Glomerular visceral epithelial cell (primary cell): ENCODE measurements around the gene TMEM174.

Experiments
- DNase-seq: peaks from one replicate; pipeline ENCODE4 v3.0.0-alpha.2; 2016; ENCODE audit errors: extremely low spot score

TMEM174 gene

DNA sequence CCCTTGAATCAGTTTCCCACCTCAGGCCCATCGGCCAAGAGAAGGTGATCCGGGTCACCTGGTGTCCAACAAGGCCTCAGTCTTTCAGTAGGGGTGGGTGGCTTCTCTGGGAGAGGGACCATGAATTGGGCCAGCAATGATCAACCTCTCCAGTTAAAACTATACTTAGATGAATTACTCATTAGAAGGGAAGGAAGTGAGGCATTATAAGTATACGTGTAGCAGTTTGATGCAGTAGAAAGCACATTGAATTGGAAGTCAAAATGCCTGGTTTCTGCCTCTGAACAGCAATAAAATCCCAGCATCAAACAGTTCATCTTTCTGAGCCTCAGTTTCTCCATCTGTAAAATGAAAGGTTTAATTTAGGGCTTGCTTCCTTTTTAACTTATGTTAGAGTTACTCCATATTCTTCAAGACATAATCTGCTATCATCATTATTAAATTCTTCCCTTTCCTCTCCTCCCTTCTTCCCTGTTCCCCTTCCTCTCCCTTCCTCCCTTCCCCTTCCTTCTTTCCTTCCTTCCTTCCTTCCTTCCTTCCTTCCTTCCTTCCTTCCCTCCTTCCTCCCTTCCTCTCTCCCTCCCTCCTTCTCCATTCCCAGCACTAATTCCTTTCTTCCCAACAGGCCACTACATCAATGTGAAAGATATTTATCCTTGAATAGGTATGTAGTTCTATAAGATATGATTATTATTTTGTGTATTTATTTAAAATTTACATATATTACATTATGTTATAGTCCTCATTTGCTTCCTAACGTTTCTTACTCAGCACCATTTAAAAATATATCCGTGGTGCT, 18.6 kb upstream of the TMEM174 start:
- no peak for DNase-seq

DNA sequence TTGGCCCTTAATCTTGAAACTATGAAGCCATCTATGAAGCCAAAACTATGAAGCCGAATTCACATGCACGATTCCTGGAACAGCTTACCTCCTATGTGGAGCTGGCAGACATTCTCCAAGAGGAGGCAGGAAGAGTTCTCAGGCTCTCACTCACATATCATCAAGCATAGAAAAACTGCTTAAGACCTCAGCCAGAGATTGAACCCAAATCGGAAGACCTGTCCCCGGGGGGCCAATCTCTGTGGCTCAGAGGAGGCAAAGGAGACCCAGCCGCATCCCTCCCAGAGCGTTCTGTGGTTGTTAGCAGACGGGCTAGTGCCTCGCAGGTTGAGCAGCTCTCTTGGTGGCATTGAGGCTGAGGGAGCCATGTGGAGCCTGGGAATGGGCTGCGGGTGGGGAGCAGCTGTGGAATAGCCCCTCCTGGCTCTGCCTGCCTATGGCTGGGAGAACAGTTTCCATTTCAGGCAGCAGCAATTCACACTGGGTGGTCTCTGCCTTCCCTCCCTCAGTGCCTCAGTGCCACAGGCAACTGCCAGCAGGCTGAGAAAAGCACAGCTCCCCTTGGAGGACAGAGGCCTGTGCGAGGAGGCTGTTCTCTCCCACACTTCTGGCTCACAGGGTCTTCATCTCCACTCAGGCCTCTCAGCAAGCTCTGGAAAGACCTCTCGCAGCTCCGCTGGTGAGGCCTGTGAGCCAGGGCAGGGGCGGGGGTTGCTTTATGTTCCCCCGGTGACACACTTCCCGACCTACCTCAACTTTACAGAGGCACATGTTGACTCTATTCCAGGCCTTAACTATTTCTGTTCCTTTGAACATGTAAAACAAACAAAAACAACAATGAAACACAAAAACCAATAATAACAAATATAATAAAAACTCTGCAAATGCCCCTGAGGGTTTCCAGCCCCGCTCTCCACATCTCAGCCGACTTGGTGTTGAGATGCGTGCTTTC, 17.4 kb upstream of the TMEM174 start:
- no peak for DNase-seq

DNA sequence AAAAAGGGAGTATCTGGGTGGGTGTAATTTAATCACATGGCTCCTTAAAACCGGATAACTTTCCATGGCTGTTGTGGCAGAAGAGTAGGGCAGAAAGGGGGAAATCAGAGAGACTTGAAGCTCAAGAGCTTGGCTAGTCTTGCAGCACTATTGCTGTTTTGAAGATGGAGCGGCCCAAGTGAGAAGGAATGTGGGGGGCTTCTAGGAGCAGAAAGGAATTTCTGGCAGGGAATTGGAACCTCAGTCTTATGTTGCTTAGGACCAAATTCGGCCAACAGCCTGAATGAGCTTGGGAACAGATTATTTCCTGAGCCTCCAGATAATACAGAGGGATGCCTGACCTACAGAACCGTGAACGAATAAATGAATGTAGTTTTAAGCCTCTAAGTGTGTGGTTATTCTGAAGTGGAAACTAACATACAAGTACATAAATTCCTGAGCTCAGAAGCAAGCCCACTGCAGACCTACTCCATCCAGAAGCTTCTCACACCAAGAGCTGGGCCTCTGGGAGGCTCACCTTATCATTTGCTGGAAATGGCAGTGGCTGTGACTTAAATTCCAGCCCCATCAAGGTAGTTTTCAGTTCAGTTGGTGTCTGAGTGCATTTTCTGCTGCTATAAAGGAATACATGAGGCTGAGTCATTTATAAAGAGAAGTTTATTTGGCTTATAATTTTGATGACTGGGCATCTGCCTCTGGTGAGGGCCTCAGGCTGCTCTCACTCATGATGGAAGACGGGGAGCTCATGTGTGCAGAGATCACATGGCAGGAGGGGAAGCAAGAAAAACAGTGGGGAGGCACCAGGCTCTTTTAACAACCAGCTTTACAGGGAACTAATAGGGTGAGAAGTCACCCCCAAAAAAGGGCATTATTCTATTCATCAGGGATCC, 15.3 kb upstream of the TMEM174 start:
- no peak for DNase-seq

DNA sequence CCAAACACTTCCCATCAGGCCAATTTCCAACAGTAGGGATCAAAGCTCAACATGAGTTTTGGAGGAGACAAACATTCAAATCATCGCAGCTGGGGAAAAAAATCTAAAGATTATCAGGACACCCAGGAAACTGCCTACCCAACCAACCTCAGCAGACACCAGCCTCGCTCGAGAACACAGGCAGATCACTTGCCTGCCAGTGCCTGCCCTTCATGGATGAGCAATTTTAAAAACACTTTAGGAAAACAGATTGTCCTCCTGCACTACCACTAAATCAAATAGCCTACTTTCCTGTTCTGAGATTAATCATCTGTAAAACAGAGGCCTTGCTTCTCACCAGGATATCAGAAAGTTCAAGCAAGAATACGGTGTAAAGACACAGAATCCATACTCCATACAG, 14.7 kb upstream of the TMEM174 start:
- DNase-seq = peak; percentile 66

DNA sequence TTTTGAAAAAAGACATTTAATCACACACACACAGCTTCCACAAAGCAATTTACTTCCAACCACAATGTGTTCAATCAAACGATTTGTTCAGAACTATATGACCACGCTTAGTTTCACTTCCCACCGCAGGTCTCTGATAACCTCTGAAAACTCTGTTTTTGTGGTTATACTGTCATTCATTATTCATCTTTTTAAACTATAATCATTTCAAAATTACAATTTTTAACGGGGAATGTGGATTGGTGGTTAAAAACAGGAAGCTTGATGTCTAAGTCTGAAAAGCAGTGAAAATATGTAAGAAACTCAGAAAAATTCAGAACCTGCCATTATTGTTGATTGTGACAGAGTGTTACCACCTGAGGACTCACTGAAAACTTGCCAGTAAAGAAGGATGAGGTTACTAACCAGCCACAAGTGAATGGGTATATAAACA, 12.7 kb upstream of the TMEM174 start:
- peak; percentile 66 for DNase-seq

DNA sequence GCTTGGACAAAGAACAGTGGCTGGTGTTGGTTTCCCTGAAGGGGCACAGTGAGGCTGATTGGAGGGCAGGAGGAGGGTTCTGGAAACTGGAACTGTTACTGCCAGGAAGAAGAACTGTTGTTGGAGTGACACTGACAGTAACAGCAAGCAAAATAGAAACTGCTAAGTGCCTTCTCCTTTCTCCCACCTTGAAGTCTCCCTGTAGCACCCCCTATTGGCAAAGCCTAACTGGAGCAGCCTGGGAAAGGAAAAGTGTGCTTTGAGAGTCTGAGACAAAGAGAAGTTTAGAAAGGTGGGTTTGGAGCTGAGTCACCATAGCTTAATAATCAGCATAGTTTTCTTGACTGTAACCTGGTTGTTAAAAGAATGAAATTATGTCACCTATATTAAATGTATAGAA, 2.5 kb upstream of the TMEM174 start:
- DNase-seq = no peak

DNA sequence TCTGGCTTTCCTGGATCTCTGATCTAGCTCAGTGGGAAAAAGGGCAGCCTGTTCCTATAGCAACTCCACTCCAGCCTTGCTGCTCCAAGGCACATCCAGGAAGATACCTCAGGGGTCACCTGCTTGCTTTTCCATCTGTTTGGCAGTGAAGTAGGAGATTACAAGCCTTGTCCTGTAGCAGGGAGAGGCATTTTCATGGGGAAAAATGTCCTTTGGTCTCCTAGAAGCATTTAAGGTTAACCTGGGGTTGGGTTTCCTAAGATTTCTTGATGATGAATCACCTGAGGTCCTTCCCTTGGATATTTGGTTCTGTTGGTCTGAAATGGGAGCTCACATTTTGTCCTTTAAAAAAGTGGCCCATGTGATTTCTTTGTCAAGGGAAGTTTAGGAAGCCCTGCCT, 1.5 kb upstream of the TMEM174 start:
- DNase-seq = peak; percentile 17

DNA sequence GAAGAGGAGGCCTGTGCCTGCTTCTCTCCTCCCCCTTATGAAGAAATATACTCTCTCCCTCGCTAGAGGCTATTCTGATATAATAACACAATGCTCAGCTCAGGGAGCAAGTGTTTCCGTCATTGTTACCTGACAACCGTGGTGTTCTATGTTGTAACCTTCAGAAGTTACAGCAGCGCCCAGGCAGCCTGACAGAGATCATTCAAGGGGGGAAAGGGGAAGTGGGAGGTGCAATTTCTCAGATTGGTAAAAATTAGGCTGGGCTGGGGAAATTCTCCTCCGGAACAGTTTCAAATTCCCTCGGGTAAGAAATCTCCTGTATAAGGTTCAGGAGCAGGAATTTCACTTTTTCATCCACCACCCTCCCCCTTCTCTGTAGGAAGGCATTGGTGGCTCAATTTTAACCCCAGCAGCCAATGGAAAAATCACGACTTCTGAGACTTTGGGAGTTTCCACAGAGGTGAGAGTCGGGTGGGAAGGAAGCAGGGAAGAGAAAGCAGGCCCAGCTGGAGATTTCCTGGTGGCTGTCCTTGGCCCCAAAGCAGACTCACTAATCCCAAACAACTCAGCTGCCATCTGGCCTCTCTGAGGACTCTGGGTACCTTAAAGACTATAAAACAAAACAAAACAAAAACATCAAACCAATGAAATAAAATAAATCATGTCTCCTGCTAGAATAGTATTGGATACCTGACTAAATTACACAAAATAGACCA, 1.3 kb downstream of the TMEM174 start:
- DNase-seq = no peak

DNA sequence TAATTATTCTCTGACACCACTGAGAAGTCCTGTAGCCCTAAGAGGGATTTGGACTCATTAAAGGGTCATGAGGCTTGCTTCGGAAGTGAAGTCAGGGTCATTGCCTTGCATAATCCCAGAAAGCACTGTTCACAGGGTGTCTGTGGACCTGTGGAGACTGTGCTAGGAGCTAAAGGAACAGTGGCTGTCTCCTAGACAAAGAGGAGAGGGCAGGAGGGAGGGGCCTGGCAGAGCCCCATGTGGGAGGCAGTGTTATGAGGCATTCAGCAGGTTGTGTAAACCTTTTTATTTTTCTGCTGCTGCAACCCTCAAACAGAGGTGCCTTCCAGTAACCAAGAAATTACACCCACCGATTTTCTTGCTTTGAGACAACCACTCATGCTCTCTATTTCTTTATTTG, 3.3 kb downstream of the TMEM174 start:
- DNase-seq = no peak

DNA sequence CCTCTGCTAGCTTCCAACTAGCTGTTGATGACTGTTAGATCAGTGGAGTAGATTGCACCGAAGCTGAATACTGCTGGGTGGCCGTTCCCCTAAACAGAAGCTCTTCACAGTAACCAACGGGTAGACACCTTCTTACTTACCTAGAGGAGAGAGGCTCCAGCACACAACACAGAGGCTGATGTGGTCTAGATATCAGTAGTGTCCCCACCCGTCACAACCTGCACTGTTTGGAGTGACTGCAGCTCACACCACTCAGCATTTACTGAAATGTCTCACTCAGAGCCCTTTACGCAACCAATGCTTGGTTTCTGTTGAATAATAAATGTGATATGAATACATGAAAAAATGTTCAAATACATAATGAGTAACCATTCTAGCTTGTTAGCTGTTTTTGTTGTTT, 5.3 kb downstream of the TMEM174 start:
- DNase-seq = no peak

DNA sequence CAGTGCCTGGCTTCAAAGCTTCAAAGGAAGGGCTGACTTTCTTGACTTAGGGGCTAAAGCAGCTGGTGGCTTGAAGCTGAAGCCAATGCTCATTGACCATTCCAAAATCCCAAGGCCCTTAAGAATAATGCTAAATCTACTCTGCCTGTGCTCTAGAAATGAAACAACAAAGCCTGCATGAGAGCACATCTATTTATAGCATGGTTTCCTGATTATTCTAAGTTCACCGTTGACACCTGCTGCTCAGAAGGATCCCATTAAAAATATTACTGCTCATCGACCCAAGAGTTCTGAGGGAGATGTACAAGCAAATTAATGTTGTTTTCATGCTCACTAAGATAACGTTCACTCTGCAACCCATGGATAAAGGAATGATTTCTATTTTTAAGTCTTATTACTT, 6.7 kb downstream of the TMEM174 start:
- DNase-seq = no peak

DNA sequence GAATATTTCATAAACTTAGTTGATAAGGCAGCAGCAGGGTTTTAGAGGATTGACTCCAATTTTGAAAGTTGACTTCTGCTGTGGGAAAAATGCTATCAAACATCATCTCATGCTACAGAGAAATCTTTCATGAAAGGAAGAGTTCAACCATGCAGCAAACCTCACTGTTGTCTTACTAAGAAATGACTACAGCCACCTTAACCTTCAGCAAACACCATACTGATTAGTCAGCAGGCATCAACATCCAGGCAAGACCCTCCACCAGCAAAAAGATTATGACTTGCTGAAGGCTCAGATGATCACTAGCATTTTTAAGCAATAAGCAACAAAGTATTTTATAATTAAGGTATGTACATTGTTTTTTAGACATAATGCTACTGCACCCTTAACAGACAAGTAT, 7.6 kb downstream of the TMEM174 start:
- DNase-seq = peak; percentile 85

DNA sequence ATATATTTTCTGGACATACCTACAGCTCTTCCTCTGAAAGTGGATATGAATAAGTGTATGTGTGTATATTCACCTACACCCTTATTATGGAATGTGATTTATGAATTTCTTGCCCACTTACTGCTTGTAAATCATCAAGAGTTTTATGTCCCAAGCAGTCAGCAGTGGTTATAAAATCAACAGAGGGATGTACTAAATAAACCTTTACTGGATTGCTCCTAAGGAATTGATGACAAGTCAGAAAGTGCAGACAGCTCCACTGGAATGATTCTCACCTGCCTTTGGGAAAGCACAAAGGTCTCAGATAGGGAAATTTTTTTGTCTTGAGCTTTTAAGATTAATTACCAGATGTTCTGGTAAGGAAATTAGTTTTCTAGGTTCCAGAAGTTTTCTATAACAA, 9.3 kb downstream of the TMEM174 start:
- DNase-seq = no peak

DNA sequence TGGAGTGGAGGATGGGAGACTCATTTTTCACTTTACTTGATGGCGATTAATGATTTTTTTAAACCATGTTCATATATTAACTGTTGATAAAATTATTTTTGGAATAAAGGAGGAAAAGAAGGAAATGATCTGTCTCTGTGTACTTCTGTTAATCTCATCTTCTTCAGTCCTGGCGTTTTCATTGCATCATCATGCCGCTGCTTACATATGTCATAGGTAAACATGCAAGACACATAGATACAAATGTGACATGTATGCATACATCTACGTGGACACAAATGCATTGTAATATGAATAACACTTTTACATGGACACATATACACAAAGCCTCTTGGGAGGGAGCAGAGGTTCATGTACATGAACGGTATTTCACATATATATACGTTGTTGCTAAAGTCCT, 10.0 kb downstream of the TMEM174 start:
- DNase-seq = no peak

DNA sequence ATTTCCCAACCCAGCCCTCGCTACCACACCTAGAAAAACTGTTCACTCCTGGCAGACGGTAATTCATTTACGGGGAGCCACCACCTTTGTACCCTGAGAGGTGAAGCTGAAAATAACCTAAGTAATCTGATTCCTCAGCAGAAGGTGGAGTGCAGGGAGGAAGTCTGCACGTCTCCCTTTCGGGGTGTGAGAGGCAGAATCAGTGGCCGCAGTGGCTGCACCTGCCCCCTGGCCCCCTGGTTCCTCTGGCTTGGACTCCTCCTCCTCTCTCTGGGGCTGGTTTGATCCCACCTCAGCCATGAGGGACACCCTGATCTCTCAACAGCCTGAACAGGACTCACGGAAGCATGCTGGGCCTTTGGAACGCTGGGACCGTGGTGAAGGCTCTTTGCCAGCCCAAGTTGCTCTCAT, 10.5 kb downstream of the TMEM174 start:
- DNase-seq = no peak

DNA sequence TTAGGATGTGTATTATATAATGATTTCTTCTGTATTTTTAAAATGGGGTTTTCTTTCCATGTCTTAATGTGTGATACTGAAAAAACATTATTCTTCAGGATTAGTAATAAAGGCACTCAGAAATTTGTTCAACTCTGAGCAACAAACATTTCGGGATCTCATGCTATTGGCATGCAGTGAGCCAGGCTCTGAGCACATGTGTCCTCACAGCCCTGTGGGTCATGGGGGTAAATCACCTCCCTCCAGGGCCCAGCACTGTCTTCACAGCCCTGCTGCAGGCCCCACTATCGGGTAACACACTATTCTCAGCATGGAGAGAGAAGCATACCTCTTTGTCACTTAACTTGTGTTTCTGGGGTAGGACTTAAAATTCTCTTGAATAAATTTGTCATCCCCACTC, 14.0 kb downstream of the TMEM174 start:
- DNase-seq = no peak

DNA sequence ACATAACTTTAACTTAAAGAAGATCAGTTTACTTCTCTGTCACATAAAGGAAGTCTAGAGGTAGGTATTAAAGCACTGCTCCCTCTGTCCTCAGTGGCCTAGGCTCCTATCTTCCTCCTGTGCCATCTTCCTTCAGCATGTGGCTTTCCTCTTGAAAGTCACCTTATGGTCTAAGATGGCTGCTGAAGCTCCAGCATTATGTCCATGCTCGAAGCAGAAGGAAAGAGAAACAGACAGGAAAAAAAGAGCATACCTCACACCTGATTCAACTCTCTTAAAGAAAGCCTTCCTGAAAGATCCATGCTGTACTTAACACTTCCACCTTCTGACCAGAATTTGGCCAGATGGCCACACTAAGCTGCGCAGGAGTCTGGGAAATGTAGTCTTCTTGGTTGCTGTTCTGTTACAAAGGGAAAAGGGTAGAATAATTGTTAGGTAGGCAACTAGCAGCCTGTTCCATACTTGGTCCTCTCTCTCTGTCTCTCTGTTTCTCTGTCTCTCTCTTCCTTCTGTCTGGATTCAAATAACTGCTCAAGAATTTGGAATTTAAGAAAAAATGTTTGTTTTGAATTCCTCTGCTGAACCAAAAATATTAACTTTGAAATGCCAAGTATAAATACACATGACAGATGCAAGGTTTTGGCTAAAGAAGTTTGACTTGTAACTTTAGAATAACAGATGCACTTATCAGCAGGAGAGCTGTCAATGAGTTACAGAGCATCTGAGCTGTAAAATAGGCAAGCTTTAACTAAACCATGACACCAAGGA, 16.0 kb downstream of the TMEM174 start:
- DNase-seq = peak; percentile 52

DNA sequence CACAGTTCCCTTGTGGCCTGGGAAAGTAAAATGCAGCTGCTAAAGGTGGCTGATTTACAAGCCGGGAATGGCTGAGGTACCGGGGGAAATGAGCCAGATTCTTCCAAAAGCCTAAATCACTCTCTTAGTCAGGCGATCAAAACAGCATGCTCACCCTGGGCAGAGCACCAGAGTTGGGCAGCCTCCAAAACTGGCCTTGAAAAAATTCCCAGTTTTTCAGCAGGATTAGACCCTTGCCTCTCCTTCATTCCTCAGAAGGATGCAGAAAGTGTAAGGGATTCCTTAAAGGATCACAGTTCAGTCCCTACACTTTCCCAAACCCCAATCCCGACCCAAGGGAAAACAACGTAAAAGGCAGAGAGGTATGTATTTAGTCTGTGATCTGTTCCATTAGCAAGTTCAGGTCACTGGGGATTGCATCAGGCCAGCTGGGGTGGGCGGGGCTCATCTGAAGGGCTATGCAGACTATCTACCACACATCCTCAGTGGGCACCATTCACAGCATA, 16.9 kb downstream of the TMEM174 start:
- peak; percentile 25 for DNase-seq

DNA sequence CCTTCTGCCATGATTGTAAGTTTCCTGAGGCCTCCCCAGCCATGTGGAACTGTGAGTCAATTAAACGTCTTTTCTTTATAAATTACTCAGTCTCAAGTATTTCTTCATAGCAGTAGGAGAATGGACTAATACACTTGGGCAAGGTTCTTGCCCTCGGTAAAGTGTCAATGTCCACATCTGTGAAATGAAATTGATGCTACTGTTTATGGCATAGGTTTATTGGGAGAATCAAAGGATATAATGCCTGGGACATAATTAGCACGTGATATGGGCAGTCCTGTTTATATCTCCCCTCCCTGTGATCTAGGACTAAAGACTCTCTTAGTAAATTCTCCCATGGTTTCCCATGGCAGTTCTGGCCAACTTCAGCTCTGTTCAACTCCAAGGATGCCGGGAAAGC, 19.4 kb downstream of the TMEM174 start:
- DNase-seq = no peak

DNA sequence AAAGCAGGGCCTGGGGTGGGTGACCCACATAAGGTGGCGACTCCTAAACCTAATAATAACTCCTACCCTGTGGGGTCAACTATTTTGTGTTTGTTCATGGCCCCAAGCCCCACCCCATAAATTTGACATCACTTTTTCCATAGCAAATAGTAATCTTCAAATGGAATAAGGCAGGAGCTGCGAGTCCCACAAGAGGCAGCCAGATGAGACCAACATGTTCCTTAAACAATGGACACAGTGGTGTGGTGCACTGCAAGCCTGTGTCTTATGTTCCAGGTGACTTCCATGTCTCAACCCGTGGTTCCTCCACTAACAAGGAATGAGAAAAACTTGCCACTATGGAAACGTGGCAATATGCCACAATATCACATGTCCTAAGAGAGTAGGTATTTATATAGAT, 20.6 kb downstream of the TMEM174 start:
- DNase-seq = no peak
